C4-2B (cell line): ENCODE results near the gene PACC1.

Source experiments
- H3K27ac ChIP-seq: fragments of 450-650 bp; 2 replicates; pipeline ENCODE4 v1.5.1; 2017
- CTCF ChIP-seq: fragments of 450-650 bp; conservative IDR thresholded peaks from 2 replicates; pipeline ENCODE4 v1.5.1; 2017; ENCODE audit warnings: mild to moderate bottlenecking
- ZFX ChIP-seq: fragments of 450-650 bp; IDR thresholded peaks from 2 replicates; pipeline ENCODE4 v1.6.1; 2017

The PACC1 gene

GRCh38 chr1:212451416-212452322, 37.0 kb upstream of the PACC1 start:
- no peak for TF ChIP-seq CTCF
- TF ChIP-seq ZFX, result no peak
- H3K27ac ChIP-seq, result no peak overlapping the region

GRCh38 chr1:212450331-212450881, 35.7 kb upstream of the PACC1 start:
- no peak overlapping the region for H3K27ac ChIP-seq
- no peak for TF ChIP-seq CTCF
- TF ChIP-seq ZFX, result no peak

GRCh38 chr1:212447478-212447877, 32.8 kb upstream of the PACC1 start:
- no peak overlapping the region for H3K27ac ChIP-seq
- no peak for TF ChIP-seq ZFX
- no peak for TF ChIP-seq CTCF

- TF ChIP-seq ZFX (no peak), CTCF (no peak)
- H3K27ac ChIP-seq, result no peak overlapping the region
Measured at GRCh38 chr1:212446333-212446732, 31.6 kb upstream of the PACC1 start.

GRCh38 chr1:212442408-212442807, 27.7 kb upstream of the PACC1 start:
- no peak for TF ChIP-seq ZFX
- TF ChIP-seq CTCF, result no peak
- H3K27ac ChIP-seq, result no peak overlapping the region

GRCh38 chr1:212440419-212440818, 25.7 kb upstream of the PACC1 start:
- TF ChIP-seq CTCF (no peak), ZFX (no peak)
- H3K27ac ChIP-seq, result no peak overlapping the region

GRCh38 chr1:212438831-212439237, 24.1 kb upstream of the PACC1 start:
- no peak for TF ChIP-seq CTCF
- no peak for TF ChIP-seq ZFX
- H3K27ac ChIP-seq, result no peak overlapping the region
